ENCODE data around the gene INHA.
A peak's percentile ranks its signal among the peaks of the same experiment; 100 is the strongest.

The INHA gene

DNA sequence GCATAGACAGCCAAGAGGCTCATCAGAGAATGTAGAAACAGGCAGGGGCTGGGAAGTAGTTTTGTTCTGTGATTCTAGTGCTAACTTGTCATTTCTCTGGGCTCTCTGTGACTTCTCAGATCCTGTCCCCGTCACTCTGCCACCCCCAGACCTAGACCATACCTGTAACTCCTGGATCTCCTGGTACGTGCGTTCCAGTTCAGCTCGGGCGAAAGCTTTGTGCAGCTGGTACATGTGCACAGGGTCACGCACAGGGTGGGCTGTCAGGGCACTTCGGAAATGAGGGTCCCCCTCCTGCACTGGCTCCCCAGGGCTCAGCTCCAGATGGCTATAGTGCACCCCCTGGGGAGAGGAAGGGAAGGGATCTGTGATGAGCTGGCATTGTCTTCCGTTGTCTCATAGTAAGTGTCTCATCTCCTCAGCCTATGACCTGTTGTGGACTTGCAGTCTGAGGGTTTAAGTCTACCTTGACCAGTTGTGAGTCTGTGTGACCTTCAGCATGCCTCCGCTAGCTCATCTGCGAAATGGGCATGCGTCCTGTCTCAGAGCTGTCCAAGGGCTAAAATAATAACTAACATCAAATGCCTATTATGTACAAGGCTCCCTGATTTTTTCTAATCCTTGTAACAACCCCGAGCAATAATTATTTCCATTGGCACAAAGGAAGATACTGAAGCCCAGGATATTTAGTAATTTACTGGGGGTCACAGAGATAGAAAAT, 31.2 kb upstream of the INHA start (continued):
- no peak for TF ChIP-seq SNAI2 (CRISPR knock-in tag; IDR thresholded peaks at IDR 0.05)
- TF ChIP-seq BACH2 (CRISPR knock-in tag; IDR thresholded peaks at IDR 0.05; ENCODE audit: borderline replicate concordance): no peak
- no peak for TF ChIP-seq ARNTL (CRISPR knock-in tag; IDR thresholded peaks at IDR 0.05; ENCODE audit: borderline replicate concordance, low read depth)
- no peak for TF ChIP-seq TCF4 (CRISPR knock-in tag; IDR thresholded peaks at IDR 0.05; ENCODE audit: borderline replicate concordance)

DNA sequence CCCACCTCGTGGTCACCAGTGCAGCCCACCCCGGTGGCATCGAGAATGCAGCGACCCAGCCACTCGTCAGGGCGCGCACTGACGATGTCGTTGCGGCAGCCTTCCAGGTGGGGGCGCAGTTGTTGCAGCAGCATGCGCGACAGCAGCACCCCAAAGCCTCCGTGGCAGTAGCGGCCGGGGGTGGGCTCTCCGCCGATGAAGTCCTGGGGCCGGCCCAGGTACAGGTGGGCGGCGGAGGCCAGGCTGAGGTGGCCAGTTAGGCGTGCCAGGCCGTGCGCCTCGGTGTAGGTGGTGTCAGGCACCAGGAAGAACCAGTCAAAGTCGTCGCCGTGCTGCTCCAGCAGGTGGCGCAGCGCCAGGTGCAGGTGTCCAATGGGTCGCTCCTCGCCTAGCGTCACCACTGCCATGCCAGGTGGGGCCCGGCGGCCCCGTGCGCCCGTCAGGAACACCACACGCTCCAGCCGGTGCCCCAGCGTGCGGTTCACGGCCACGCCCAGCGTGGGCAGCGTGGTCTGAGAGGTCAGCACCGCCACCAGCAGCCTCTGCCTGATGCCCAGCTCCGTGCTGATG, 30.4 kb upstream of the INHA start:
- peak; percentile 43 for ATAC-seq
- TF ChIP-seq, protein P1, sequence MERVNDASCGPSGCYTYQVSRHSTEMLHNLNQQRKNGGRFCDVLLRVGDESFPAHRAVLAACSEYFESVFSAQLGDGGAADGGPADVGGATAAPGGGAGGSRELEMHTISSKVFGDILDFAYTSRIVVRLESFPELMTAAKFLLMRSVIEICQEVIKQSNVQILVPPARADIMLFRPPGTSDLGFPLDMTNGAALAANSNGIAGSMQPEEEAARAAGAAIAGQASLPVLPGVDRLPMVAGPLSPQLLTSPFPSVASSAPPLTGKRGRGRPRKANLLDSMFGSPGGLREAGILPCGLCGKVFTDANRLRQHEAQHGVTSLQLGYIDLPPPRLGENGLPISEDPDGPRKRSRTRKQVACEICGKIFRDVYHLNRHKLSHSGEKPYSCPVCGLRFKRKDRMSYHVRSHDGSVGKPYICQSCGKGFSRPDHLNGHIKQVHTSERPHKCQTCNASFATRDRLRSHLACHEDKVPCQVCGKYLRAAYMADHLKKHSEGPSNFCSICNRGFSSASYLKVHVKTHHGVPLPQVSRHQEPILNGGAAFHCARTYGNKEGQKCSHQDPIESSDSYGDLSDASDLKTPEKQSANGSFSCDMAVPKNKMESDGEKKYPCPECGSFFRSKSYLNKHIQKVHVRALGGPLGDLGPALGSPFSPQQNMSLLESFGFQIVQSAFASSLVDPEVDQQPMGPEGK (CRISPR knock-in tag; IDR thresholded peaks at IDR 0.05; ENCODE audit: borderline replicate concordance): no peak
- TF ChIP-seq ZFP30 (CRISPR knock-in tag; IDR thresholded peaks at IDR 0.05) (no peak), SNAI2 (CRISPR knock-in tag; IDR thresholded peaks at IDR 0.05) (no peak), TCF4 (CRISPR knock-in tag; IDR thresholded peaks at IDR 0.05; ENCODE audit: borderline replicate concordance) (no peak), PPARA (CRISPR knock-in tag; IDR thresholded peaks at IDR 0.05; ENCODE audit: borderline replicate concordance) (no peak), OSR1 (CRISPR knock-in tag; IDR thresholded peaks at IDR 0.05) (no peak), ZNF8 (CRISPR knock-in tag; IDR thresholded peaks at IDR 0.05) (no peak), BACH2 (CRISPR knock-in tag; IDR thresholded peaks at IDR 0.05; ENCODE audit: borderline replicate concordance) (no peak), RARB (CRISPR knock-in tag; IDR thresholded peaks at IDR 0.05) (no peak)
- TF ChIP-seq, protein P2, sequence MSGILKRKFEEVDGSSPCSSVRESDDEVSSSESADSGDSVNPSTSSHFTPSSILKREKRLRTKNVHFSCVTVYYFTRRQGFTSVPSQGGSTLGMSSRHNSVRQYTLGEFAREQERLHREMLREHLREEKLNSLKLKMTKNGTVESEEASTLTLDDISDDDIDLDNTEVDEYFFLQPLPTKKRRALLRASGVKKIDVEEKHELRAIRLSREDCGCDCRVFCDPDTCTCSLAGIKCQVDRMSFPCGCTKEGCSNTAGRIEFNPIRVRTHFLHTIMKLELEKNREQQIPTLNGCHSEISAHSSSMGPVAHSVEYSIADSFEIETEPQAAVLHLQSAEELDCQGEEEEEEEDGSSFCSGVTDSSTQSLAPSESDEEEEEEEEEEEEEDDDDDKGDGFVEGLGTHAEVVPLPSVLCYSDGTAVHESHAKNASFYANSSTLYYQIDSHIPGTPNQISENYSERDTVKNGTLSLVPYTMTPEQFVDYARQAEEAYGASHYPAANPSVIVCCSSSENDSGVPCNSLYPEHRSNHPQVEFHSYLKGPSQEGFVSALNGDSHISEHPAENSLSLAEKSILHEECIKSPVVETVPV (CRISPR knock-in tag; IDR thresholded peaks at IDR 0.05): no peak
- TF ChIP-seq, protein P3, sequence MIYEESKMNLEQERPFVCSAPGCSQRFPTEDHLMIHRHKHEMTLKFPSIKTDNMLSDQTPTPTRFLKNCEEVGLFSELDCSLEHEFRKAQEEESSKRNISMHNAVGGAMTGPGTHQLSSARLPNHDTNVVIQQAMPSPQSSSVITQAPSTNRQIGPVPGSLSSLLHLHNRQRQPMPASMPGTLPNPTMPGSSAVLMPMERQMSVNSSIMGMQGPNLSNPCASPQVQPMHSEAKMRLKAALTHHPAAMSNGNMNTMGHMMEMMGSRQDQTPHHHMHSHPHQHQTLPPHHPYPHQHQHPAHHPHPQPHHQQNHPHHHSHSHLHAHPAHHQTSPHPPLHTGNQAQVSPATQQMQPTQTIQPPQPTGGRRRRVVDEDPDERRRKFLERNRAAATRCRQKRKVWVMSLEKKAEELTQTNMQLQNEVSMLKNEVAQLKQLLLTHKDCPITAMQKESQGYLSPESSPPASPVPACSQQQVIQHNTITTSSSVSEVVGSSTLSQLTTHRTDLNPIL (CRISPR knock-in tag; IDR thresholded peaks at IDR 0.05; ENCODE audit: low read depth): no peak

DNA sequence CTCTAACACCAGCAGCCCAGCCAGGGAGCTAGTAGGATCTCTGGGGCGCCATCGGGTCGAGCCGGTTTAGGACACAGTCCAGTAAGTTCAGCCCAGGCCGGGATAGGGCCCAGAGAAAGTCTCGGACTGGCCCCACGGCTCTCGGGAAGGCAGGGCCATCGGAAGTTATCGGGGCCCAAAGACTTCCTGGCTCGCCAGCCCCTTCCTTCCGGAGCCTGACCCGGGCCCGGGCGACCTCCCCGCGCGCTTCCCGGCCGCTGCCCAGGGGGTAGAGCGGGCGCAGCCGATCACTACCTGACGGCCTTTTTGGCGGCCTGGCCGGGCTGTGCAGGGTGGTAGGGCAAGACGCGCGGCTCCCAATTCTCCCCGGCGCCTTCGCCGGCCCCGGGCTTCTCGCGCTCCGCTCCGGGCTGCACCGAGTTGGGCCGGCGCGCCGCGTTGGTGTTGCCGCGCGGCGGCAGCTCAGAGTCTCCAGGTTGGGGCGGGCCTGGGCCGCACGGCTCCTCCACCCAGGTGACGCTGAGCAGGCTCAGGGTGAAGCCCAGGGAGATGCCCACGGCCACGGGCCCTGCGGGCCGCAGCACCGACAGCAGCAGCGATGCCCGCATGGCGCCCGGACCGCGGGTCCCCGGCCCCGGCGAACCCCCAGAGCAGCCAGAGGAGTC, 29.0 kb upstream of the INHA start:
- ATAC-seq: peak; percentile 59
- TF ChIP-seq, protein P2 (CRISPR knock-in tag; IDR thresholded peaks at IDR 0.05): no peak
- no peak for TF ChIP-seq ZFP30 (CRISPR knock-in tag; IDR thresholded peaks at IDR 0.05)
- no peak for TF ChIP-seq BACH2 (CRISPR knock-in tag; IDR thresholded peaks at IDR 0.05; ENCODE audit: borderline replicate concordance)
- TF ChIP-seq ESRRG (CRISPR knock-in tag; IDR thresholded peaks at IDR 0.05): no peak
- TF ChIP-seq ZC3H10 (CRISPR knock-in tag; IDR thresholded peaks at IDR 0.05): no peak
- no peak for TF ChIP-seq GLIS3 (CRISPR knock-in tag; IDR thresholded peaks at IDR 0.05)
- TF ChIP-seq, protein P1 (CRISPR knock-in tag; IDR thresholded peaks at IDR 0.05; ENCODE audit: borderline replicate concordance): no peak
- TF ChIP-seq ARNTL (CRISPR knock-in tag; IDR thresholded peaks at IDR 0.05; ENCODE audit: borderline replicate concordance, low read depth): no peak
- TF ChIP-seq RARB (CRISPR knock-in tag; IDR thresholded peaks at IDR 0.05): no peak
- no peak for TF ChIP-seq CSDC2 (CRISPR knock-in tag; IDR thresholded peaks at IDR 0.05)
- TF ChIP-seq ZNF8 (CRISPR knock-in tag; IDR thresholded peaks at IDR 0.05): no peak
- TF ChIP-seq, protein P4, sequence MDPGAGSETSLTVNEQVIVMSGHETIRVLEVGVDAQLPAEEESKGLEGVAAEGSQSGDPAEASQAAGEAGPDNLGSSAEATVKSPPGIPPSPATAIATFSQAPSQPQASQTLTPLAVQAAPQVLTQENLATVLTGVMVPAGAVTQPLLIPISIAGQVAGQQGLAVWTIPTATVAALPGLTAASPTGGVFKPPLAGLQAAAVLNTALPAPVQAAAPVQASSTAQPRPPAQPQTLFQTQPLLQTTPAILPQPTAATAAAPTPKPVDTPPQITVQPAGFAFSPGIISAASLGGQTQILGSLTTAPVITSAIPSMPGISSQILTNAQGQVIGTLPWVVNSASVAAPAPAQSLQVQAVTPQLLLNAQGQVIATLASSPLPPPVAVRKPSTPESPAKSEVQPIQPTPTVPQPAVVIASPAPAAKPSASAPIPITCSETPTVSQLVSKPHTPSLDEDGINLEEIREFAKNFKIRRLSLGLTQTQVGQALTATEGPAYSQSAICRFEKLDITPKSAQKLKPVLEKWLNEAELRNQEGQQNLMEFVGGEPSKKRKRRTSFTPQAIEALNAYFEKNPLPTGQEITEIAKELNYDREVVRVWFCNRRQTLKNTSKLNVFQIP (CRISPR knock-in tag; IDR thresholded peaks at IDR 0.05; ENCODE audit: borderline replicate concordance, low read depth): no peak
- no peak for TF ChIP-seq SNAI2 (CRISPR knock-in tag; IDR thresholded peaks at IDR 0.05)
- TF ChIP-seq ZNF565 (CRISPR knock-in tag; conservative IDR thresholded peaks at IDR 0.05; ENCODE audit: low read depth): no peak
- TF ChIP-seq ZNF70 (CRISPR knock-in tag; IDR thresholded peaks at IDR 0.05): no peak
- TF ChIP-seq, protein P5, sequence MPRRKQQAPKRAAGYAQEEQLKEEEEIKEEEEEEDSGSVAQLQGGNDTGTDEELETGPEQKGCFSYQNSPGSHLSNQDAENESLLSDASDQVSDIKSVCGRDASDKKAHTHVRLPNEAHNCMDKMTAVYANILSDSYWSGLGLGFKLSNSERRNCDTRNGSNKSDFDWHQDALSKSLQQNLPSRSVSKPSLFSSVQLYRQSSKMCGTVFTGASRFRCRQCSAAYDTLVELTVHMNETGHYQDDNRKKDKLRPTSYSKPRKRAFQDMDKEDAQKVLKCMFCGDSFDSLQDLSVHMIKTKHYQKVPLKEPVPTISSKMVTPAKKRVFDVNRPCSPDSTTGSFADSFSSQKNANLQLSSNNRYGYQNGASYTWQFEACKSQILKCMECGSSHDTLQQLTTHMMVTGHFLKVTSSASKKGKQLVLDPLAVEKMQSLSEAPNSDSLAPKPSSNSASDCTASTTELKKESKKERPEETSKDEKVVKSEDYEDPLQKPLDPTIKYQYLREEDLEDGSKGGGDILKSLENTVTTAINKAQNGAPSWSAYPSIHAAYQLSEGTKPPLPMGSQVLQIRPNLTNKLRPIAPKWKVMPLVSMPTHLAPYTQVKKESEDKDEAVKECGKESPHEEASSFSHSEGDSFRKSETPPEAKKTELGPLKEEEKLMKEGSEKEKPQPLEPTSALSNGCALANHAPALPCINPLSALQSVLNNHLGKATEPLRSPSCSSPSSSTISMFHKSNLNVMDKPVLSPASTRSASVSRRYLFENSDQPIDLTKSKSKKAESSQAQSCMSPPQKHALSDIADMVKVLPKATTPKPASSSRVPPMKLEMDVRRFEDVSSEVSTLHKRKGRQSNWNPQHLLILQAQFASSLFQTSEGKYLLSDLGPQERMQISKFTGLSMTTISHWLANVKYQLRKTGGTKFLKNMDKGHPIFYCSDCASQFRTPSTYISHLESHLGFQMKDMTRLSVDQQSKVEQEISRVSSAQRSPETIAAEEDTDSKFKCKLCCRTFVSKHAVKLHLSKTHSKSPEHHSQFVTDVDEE (CRISPR knock-in tag; IDR thresholded peaks at IDR 0.05): no peak
- no peak for TF ChIP-seq OSR1 (CRISPR knock-in tag; IDR thresholded peaks at IDR 0.05)
- TF ChIP-seq TOX (CRISPR knock-in tag; IDR thresholded peaks at IDR 0.05; ENCODE audit: borderline replicate concordance): no peak
